GM11168 (cell line): ENCODE data around the gene UBE2E3.
"Not testable (repeated sequence)": the region's sequence is repeated elsewhere in the genome, so short reads cannot be mapped to it uniquely, and the experiment has no call there.

Source experiments
- in situ Hi-C: fragments of 300-500 bp; cut with MboI; formaldehyde crosslinking; loops from one replicate; pipeline ENCODE4 v1.12.0; 2022; ENCODE audit warnings: low sequenced_read_pairs; ENCODE audit not compliant: unreplicated experiment

The UBE2E3 gene

GRCh38 chr2:181070119-181070835, 89.9 kb downstream of the UBE2E3 start:
- in situ Hi-C loops, result loop anchor here (10.0 to 25.0 kb wide), 2 partner anchors 645 to 958 kb away; no protein-coding TSS in a partner anchor

- in situ Hi-C loops, result loop anchor here (10.0 to 25.0 kb wide), 2 partner anchors 644 to 959 kb away; no protein-coding TSS in a partner anchor
Measured at GRCh38 chr2:181070836-181071200, 90.4 kb downstream of the UBE2E3 start.

GRCh38 chr2:181072486-181073235, 92.3 kb downstream of the UBE2E3 start:
- in situ Hi-C loops, result loop anchor here (10.0 to 25.0 kb wide), 2 partner anchors 642 to 960 kb away; no protein-coding TSS in a partner anchor

- in situ Hi-C loops, result loop anchor here (10.0 to 25.0 kb wide), 2 partner anchors 641 to 962 kb away; no protein-coding TSS in a partner anchor
Measured at GRCh38 chr2:181073896-181074295, 93.5 kb downstream of the UBE2E3 start.

GRCh38 chr2:181074457-181074856, 94.1 kb downstream of the UBE2E3 start:
- in situ Hi-C loops, result loop anchor here (10.0 to 25.0 kb wide), 2 partner anchors 640 to 962 kb away; no protein-coding TSS in a partner anchor

GRCh38 chr2:181076658-181077057, 96.3 kb downstream of the UBE2E3 start:
- in situ Hi-C loops, result loop anchor here (10.0 kb wide), 1 partner anchor 638 kb away; no protein-coding TSS in a partner anchor

GRCh38 chr2:181077128-181077709, 96.8 kb downstream of the UBE2E3 start:
- in situ Hi-C loops, result loop anchor here (10.0 kb wide), 1 partner anchor 638 kb away; no protein-coding TSS in a partner anchor

- in situ Hi-C loops, result no loop called here
Measured at GRCh38 chr2:181083140-181083539, 102.7 kb downstream of the UBE2E3 start.

GRCh38 chr2:181085734-181086133, 105.3 kb downstream of the UBE2E3 start:
- in situ Hi-C loops, result no loop called here

GRCh38 chr2:181091920-181092319, 111.5 kb downstream of the UBE2E3 start:
- in situ Hi-C loops, result not testable (repeated sequence)

- in situ Hi-C loops, result no loop called here
Measured at GRCh38 chr2:181095486-181095885, 115.1 kb downstream of the UBE2E3 start.

GRCh38 chr2:181103659-181104058, 123.3 kb downstream of the UBE2E3 start:
- in situ Hi-C loops, result loop anchor here (25.0 kb wide), 1 partner anchor 209 kb away; no protein-coding TSS in a partner anchor

GRCh38 chr2:181104512-181105115, 124.2 kb downstream of the UBE2E3 start:
- in situ Hi-C loops, result loop anchor here (25.0 kb wide), 1 partner anchor 208 kb away; no protein-coding TSS in a partner anchor

- in situ Hi-C loops, result loop anchor here (25.0 kb wide), 1 partner anchor 207 kb away; no protein-coding TSS in a partner anchor
Measured at GRCh38 chr2:181105562-181105961, 125.2 kb downstream of the UBE2E3 start.

GRCh38 chr2:181106229-181106628, 125.8 kb downstream of the UBE2E3 start:
- in situ Hi-C loops, result loop anchor here (25.0 kb wide), 1 partner anchor 206 kb away; no protein-coding TSS in a partner anchor

GRCh38 chr2:181106789-181107627, 126.6 kb downstream of the UBE2E3 start:
- in situ Hi-C loops, result loop anchor here (25.0 kb wide), 1 partner anchor 205 kb away; no protein-coding TSS in a partner anchor

- in situ Hi-C loops, result loop anchor here (25.0 kb wide), 1 partner anchor 205 kb away; no protein-coding TSS in a partner anchor
Measured at GRCh38 chr2:181107628-181107945, 127.2 kb downstream of the UBE2E3 start.

- in situ Hi-C loops, result loop anchor here (10.0 to 25.0 kb wide), 2 partner anchors 201 to 354 kb away; no protein-coding TSS in a partner anchor
Measured at GRCh38 chr2:181111059-181111458, 130.7 kb downstream of the UBE2E3 start.

GRCh38 chr2:181112916-181113315, 132.5 kb downstream of the UBE2E3 start:
- in situ Hi-C loops, result loop anchor here (10.0 to 25.0 kb wide), 2 partner anchors 199 to 352 kb away; no protein-coding TSS in a partner anchor
